HG02884 (cell line): ENCODE results near the gene PPP2R5C.

Experiments used
- ATAC-seq: cut with Tn5 transposase; IDR thresholded peaks from one replicate; pipeline ENCODE4 v1.9.1; 2021; ENCODE audit warnings: mild to moderate bottlenecking, moderate library complexity; ENCODE audit not compliant: unreplicated experiment

The PPP2R5C gene

GRCh38 chr14:101813171-101813759, 51.8 kb downstream of the PPP2R5C start:
- no peak for ATAC-seq

- no peak for ATAC-seq
Observed at GRCh38 chr14:101813833-101814232, 52.3 kb downstream of the PPP2R5C start.

- no peak for ATAC-seq
Observed at GRCh38 chr14:101814934-101815333, 53.4 kb downstream of the PPP2R5C start.

- ATAC-seq = no peak
Observed at GRCh38 chr14:101815994-101816393, 54.5 kb downstream of the PPP2R5C start.

- no peak for ATAC-seq
Observed at GRCh38 chr14:101817501-101818001, 56.0 kb downstream of the PPP2R5C start.

GRCh38 chr14:101819251-101819990, 57.9 kb downstream of the PPP2R5C start:
- ATAC-seq = no peak

GRCh38 chr14:101820283-101820798, 58.8 kb downstream of the PPP2R5C start:
- ATAC-seq = no peak

- no peak for ATAC-seq
Observed at GRCh38 chr14:101821528-101821927, 60.0 kb downstream of the PPP2R5C start.

- no peak for ATAC-seq
Observed at GRCh38 chr14:101823066-101823465, 61.6 kb downstream of the PPP2R5C start.

- ATAC-seq = no peak
Observed at GRCh38 chr14:101823511-101824120, 62.1 kb downstream of the PPP2R5C start.

- no peak for ATAC-seq
Observed at GRCh38 chr14:101824339-101824727, 62.8 kb downstream of the PPP2R5C start.

- no peak for ATAC-seq
Observed at GRCh38 chr14:101825797-101826196, 64.3 kb downstream of the PPP2R5C start.

GRCh38 chr14:101826351-101826750, 64.8 kb downstream of the PPP2R5C start:
- no peak for ATAC-seq

GRCh38 chr14:101827286-101827685, 65.8 kb downstream of the PPP2R5C start:
- no peak for ATAC-seq

GRCh38 chr14:101828046-101828445, 66.5 kb downstream of the PPP2R5C start:
- no peak for ATAC-seq

GRCh38 chr14:101830271-101830670, 68.8 kb downstream of the PPP2R5C start:
- ATAC-seq = no peak

GRCh38 chr14:101833045-101833444, 71.5 kb downstream of the PPP2R5C start:
- ATAC-seq = no peak

GRCh38 chr14:101834397-101834796, 72.9 kb downstream of the PPP2R5C start:
- no peak for ATAC-seq

- no peak for ATAC-seq
Observed at GRCh38 chr14:101834800-101835547, 73.5 kb downstream of the PPP2R5C start.

- no peak for ATAC-seq
Observed at GRCh38 chr14:101835566-101835965, 74.1 kb downstream of the PPP2R5C start.

GRCh38 chr14:101836135-101836534, 74.6 kb downstream of the PPP2R5C start:
- ATAC-seq = no peak
